ENCODE data around the gene PTPRA. TPM values are rescaled to one million over a fixed set of nuclear protein-coding genes. Genes with fewer than 3 reads are reported as not detected.

PTPRA gene
- polyA plus RNA-seq, 3 donors = 13.0 to 41.9 (median 13.1) TPM

GRCh38 chr20:2902291-2902690 is 29.0 kb downstream of the PTPRA start:
- no peak overlapping the region for H3K9ac ChIP-seq (ENCODE audit: insufficient read depth, low read length, poor library complexity, severe bottlenecking)
- peaks cover 36% of the 10 kb centered on the region for H4K20me1 ChIP-seq (ENCODE audit: insufficient read depth, low read length)
- Mint-ChIP-seq H3K27ac (no peak overlapping the region), H3K27me3 (ENCODE audit: low read depth in 3 of 3) (no peaks in the 10 kb centered on the region), H3K36me3 (peaks cover 0 to 4% of the 10 kb centered on the region in 2 donors), H3K4me3 (no peak overlapping the region), H3K4me1 (peaks cover 29% of the 10 kb centered on the region), H3K9me3 (no peaks in the 10 kb centered on the region)
- DNase-seq = no peak
- H2AFZ ChIP-seq (ENCODE audit: insufficient read depth, low read depth, low read length, poor library complexity, severe bottlenecking) = no peak overlapping the region
- intact Hi-C loops (cut with micrococcal nuclease) = no loop called here
- H3K9me3 ChIP-seq (replicated peaks in 1 of 2; ENCODE audit: control insufficient read depth in 1 of 2, insufficient read depth in 1 of 2, low read length in 2 of 2) = no peaks in the 10 kb centered on the region
- peaks cover 15 to 25% of the 10 kb centered on the region in 2 donors for H3K4me1 ChIP-seq (ENCODE audit: control insufficient read depth in 1 of 2, insufficient read depth in 2 of 2, low read length in 2 of 2)
- no CpG with 5 or more reads among the region's 1 CpG for WGBS (ENCODE audit: insufficient coverage)
- H3K4me3 ChIP-seq (replicated peaks in 1 of 3; ENCODE audit: low read depth in 2 of 3, low read length in 3 of 3) = no peak overlapping the region
- TF ChIP-seq, protein P1, sequence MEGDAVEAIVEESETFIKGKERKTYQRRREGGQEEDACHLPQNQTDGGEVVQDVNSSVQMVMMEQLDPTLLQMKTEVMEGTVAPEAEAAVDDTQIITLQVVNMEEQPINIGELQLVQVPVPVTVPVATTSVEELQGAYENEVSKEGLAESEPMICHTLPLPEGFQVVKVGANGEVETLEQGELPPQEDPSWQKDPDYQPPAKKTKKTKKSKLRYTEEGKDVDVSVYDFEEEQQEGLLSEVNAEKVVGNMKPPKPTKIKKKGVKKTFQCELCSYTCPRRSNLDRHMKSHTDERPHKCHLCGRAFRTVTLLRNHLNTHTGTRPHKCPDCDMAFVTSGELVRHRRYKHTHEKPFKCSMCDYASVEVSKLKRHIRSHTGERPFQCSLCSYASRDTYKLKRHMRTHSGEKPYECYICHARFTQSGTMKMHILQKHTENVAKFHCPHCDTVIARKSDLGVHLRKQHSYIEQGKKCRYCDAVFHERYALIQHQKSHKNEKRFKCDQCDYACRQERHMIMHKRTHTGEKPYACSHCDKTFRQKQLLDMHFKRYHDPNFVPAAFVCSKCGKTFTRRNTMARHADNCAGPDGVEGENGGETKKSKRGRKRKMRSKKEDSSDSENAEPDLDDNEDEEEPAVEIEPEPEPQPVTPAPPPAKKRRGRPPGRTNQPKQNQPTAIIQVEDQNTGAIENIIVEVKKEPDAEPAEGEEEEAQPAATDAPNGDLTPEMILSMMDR (IDR thresholded peaks at IDR 0.05) = no peak
- no peak overlapping the region for H3K27ac ChIP-seq (ENCODE audit: low read depth in 1 of 2, low read length in 2 of 2)
- H3K36me3 ChIP-seq (replicated peaks in 1 of 2; ENCODE audit: control insufficient read depth in 1 of 2, insufficient read depth in 2 of 2, low read length in 2 of 2) = no peaks in the 10 kb centered on the region
- H3K27me3 ChIP-seq (ENCODE audit: control insufficient read depth in 2 of 2, insufficient read depth in 2 of 2, low read length in 2 of 2) = no peaks in the 10 kb centered on the region
- H3K79me2 ChIP-seq (ENCODE audit: insufficient read depth, low read length) = peaks cover 90% of the 10 kb centered on the region
- H3K4me2 ChIP-seq (replicated peaks; ENCODE audit: extremely low read depth, low read length, poor library complexity, severe bottlenecking) = no peak overlapping the region

- no peak for DNase-seq
- Histone ChIP-seq H3K27ac (ENCODE audit: low read depth in 1 of 2, low read length in 2 of 2) (no peak overlapping the region), H3K4me1 (ENCODE audit: control insufficient read depth in 1 of 2, insufficient read depth in 2 of 2, low read length in 2 of 2) (peaks cover 15 to 25% of the 10 kb centered on the region in 2 donors), H3K4me3 (replicated peaks in 1 of 3; ENCODE audit: low read depth in 2 of 3, low read length in 3 of 3) (no peak overlapping the region), H3K27me3 (ENCODE audit: control insufficient read depth in 2 of 2, insufficient read depth in 2 of 2, low read length in 2 of 2) (no peaks in the 10 kb centered on the region), H3K79me2 (ENCODE audit: insufficient read depth, low read length) (peaks cover 85% of the 10 kb centered on the region), H2AFZ (ENCODE audit: insufficient read depth, low read depth, low read length, poor library complexity, severe bottlenecking) (no peak overlapping the region), H3K4me2 (replicated peaks; ENCODE audit: extremely low read depth, low read length, poor library complexity, severe bottlenecking) (no peak overlapping the region), H3K36me3 (replicated peaks in 1 of 2; ENCODE audit: control insufficient read depth in 1 of 2, insufficient read depth in 2 of 2, low read length in 2 of 2) (no peaks in the 10 kb centered on the region), H3K9ac (ENCODE audit: insufficient read depth, low read length, poor library complexity, severe bottlenecking) (no peak overlapping the region), H3K9me3 (replicated peaks in 1 of 2; ENCODE audit: control insufficient read depth in 1 of 2, insufficient read depth in 1 of 2, low read length in 2 of 2) (no peaks in the 10 kb centered on the region), H4K20me1 (ENCODE audit: insufficient read depth, low read length) (peaks cover 36% of the 10 kb centered on the region)
- no peaks in the 10 kb centered on the region for H3K9me3 Mint-ChIP-seq
- H3K36me3 Mint-ChIP-seq = peaks cover 0 to 4% of the 10 kb centered on the region in 2 donors
- TF ChIP-seq, protein P1 (IDR thresholded peaks at IDR 0.05) = no peak
- peaks cover 29% of the 10 kb centered on the region for H3K4me1 Mint-ChIP-seq
- H3K4me3 Mint-ChIP-seq = no peak overlapping the region
- intact Hi-C loops (cut with micrococcal nuclease) = no loop called here
- WGBS (ENCODE audit: insufficient coverage) = no CpG with 5 or more reads among the region's 3 CpGs
- H3K27me3 Mint-ChIP-seq (ENCODE audit: low read depth in 3 of 3) = no peaks in the 10 kb centered on the region
- H3K27ac Mint-ChIP-seq = no peak overlapping the region
Measured at GRCh38 chr20:2902818-2903217, 29.5 kb downstream of the PTPRA start.
